HG03378 (cell line): ENCODE results near the gene SH3RF3.

Experiments used
- ATAC-seq: cut with Tn5 transposase; IDR thresholded peaks from one replicate; pipeline ENCODE4 v1.9.1; 2021; ENCODE audit warnings: mild to moderate bottlenecking, moderate library complexity; ENCODE audit not compliant: unreplicated experiment

SH3RF3 gene

GRCh38 chr2:109459485-109459884, 330.5 kb downstream of the SH3RF3 start:
- no peak for ATAC-seq

DNA sequence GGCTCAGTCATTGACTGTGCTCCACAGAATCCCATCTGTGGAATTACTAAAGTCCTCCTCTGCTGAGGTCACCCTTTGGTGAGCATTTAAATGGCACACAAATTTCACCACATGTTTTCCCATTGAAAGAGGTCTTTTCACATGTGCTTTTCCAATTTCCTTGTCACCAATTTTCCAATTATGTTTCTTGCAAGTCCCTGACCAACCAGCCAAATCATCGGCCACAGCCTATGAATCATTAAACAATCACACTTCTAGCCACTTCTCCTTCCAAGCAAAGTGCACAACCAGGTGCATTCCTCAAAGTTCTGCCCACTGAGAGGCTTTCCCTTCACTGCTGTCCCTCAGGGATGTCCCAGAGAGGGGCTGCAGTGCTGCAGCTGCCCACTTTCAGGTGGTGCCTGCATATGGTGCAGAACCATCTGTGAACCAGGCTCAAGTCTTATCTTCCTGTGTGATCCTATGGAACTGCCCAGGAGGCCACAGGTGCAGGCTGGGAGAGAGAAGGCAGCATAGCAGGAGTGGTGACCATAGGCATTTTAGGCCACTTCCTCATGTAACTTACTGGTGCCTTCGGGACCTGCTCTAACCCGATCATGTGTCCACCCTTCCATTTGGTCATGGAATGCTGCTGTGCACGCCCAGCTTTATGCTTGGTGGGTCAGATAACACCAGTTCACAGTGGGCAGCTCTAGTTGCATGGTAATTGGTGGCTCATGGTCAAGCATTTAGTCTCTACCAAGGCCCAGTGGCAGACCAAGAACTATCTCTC, 331.7 kb downstream of the SH3RF3 start:
- ATAC-seq, result no peak

DNA sequence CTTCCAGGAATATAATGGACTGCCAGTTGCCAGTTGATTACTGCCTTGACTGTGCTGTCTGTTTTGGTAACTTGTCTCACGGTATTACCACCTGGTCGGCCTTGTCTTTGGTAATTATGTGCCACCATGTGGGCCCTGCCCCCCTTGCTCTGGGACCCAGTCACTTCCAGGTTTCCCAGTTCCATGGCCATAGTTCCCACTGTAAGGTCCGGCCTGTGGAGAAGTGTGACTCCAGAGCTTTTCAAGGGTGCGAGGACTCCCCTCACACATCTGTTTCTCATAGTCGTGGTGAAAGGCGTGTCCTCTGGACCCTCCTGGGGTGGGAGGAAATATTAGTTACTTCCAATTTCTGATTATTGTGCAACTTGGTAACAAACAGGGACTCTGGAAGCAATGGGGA, 334.2 kb downstream of the SH3RF3 start:
- ATAC-seq, result no peak

DNA sequence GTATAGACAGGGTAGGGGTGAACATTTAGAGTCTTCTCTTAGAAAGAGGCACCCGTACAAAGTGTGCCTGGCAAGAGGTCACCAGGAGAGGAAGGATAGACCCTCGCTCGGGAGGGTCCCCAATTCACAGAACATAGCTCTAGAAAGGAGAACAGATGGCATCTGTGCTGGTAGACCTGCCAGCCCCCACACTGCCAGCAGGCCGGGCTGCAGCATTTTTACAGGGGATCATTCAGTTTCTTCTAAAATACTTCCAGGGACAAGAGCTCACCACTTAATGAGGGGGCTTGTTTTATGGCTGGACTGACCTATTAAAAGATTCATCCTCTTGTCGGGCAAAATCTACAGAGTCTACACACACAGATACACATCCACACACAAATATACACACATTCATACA, 334.9 kb downstream of the SH3RF3 start:
- no peak for ATAC-seq

DNA sequence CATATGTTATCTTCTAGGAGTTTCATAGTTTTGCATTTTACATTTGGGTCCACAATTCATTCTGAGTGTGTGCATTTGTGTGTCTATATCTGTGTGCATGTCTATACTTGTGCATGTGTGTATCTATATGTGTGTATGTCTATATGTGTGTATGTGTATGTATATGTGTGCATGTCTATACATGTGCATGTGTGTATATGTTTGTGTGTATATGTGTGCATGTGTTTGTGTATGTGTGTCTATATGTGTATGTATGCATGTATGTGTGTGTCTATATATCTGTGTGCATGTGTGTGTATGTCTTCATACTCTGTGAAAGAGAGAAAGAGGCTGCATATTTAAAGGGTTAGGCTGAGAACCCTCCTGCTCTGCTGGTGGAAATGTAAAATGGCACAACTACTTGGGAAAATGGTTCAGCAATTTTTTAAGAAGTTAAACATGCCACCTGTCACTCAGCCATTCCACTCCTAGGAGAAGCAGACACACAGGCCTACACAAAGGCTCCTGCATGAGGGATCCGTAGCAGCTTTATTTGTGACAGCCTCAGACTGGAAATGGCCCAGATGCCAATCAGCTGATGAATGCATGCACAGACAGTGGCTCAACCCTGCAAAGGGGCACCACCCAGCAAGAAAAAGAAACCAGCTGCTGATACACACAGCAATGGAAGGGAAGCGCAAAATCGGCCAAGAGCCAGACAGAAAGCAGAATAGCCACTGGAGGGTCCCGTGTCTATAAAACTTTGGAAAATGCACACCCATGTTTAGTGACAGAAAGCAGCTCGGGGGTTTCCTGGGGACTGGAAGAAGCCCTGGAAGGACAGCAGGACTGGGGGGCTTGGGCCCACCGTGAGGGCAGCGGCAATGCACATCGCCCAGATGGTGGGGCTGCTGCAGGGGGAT, 337.9 kb downstream of the SH3RF3 start:
- no peak for ATAC-seq

DNA sequence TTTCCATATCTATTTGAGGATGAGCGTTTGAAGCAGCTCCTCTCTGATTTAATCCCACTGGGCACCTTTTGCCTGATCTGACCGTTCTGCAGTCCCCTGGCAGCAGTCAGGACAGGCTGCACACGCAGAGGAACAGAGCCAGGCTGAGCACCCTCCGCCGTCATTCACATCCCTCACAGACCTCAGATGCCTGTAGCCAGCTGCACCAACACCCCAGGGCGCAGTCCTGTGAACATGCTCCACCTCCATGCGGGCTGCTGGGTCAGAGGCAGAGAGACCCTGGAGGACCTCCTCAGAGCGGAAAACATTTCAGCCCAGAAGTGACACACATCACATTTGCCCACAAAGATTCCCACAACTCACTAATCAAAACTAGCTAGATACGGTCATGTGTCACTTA, 338.7 kb downstream of the SH3RF3 start:
- no peak for ATAC-seq

- no peak for ATAC-seq
These were observed 339.9 kb downstream of the SH3RF3 start for GRCh38 chr2:109468893-109469292.

DNA sequence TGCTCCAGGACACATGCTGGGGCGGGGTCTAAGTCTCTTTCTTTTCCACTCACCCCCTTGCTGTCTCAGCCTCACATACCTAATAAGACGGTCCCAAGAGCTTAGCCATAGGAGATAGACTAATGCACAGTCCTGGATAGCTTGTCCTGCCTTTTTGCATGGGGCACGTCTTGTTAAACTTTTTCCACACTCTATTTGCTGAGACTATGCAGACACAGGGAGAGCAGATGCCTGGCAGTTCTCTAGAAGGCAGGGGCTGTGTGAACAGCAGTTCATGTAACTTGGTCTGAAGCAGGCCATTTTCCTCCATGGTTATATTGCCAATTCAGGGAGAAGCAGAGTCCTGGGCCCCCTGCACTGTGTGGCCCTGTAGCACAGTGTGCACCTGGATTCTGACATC, 342.7 kb downstream of the SH3RF3 start:
- ATAC-seq, result no peak

GRCh38 chr2:109472331-109472959, 343.4 kb downstream of the SH3RF3 start:
- ATAC-seq, result no peak

- no peak for ATAC-seq
These were observed 344.0 kb downstream of the SH3RF3 start for GRCh38 chr2:109472974-109473373.

GRCh38 chr2:109473616-109474318, 344.8 kb downstream of the SH3RF3 start:
- no peak for ATAC-seq

DNA sequence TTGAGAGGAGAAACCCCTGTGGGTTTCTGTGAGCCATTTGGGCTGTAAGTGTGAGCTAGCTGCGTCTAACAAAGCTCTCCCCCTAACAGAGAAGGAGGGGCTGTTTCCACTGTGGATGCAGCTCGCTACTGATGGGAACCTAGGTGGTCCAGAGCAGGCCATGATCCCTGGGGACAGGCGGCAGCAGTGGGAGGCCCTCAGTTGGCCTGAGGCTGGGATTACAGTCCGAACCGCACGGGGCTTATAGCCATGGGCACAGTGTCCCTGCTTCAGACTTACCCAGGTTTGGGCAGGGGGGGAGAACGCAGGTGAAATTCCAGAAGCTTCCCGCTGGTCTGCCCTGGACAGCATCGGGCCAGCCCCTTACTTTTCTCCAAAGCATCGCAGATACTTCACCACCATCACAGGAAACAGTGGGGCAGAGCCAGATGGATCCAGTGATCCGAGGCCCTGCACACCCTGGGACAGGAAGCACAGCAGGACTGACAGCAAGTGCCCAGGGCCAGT, 345.4 kb downstream of the SH3RF3 start:
- no peak for ATAC-seq

GRCh38 chr2:109475531-109476210, 346.7 kb downstream of the SH3RF3 start:
- ATAC-seq, result peak; percentile 40

- no peak for ATAC-seq
These were observed 347.8 kb downstream of the SH3RF3 start for GRCh38 chr2:109476641-109477441.

DNA sequence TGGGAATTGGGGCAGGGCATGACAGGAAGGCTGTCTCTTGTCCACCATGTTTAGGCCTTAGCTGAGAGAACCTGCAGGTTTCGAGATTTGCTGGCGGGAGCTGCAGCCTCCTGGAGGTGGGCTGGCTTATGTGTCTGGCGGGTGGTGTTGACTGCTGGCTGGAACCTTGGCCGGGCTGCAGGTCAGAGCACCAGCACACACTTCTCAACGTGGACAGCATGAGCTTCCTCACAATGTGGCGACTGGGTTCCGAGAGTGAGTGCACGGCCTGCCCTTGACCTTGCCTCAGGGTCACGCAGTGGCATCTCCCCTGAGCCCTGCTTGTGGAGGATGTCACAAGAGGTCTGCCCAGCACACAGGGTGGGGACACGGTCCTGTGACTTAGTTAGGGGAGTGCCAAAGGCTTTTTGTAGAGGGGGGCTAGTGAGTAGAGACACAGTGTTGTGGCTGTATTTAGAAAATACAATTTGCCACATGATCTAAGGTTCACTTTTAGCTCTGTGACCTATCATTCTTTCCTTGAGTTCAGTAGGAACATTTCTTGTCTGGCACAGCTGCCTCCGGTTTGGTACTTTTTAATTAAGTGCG, 350.0 kb downstream of the SH3RF3 start:
- no peak for ATAC-seq

DNA sequence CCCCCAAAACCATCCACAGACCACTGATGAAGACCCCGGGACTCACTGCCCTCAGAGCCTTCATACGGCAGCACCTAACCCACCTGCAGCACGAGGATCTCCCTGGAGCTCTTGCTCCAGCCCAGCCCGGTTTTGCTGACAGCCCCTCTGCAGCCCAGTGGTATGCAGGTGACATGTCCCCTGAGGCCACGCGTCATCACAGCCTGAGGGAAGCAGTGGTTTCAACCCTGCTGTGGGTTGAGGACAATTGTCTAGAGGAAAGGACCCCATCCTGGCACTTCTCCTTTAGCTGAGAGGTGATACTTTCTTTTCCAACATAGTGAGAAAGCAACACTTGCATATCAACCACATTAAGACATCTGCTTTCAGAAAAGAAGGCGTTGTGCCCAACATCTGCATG, 350.8 kb downstream of the SH3RF3 start:
- no peak for ATAC-seq

GRCh38 chr2:109480486-109481195, 351.6 kb downstream of the SH3RF3 start:
- no peak for ATAC-seq

DNA sequence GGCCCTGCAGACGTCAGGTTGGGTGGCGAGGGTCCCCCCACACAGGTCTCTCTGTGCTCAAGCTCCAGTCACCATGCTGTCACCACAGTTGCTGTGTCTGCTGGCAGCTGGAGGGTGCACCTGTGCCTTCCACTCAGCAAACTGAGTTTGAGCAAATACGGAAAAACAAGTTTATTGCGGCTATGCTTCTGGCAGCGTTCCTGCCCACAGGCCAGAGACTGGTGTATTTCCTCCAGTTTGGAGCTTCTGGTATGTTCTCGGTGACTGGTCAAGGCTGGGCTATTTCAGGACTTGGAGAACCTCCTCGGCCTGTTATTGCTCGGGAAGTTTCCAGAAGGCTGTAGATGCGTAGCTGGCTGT, 352.2 kb downstream of the SH3RF3 start:
- ATAC-seq, result no peak
